ENCODE results near the gene SNTA1. TPM values are rescaled to one million over a fixed set of nuclear protein-coding genes. Genes with fewer than 3 reads are reported as not detected.

Gene SNTA1
- total and polyA plus RNA-seq, 9 of the 15 experiments (the other 6 are each of a cell fraction or from before 2014, with no cell fraction given), result 1.2 to 40.8 (median 20.3) TPM

GRCh38 chr20:33401184-33401920 is 42.2 kb downstream of the SNTA1 start, which contains the start of gene CDK5RAP1 (continued):
- TF ChIP-seq CBX3 (IDR thresholded peaks at IDR 0.05; ENCODE audit: borderline replicate concordance in 1 of 2, low read length in 2 of 2) (peak in 1 of 2 experiments; percentile 92; a peak in 2 of 3 replicates), SUPT5H (IDR thresholded peaks at IDR 0.05) (peak; percentile 90), THAP7 (CRISPR knock-in tag; IDR thresholded peaks at IDR 0.05) (no peak), ZBTB33 (CRISPR knock-in tag; IDR thresholded peaks at IDR 0.05) (no peak), ZFX (CRISPR knock-in tag; IDR thresholded peaks at IDR 0.05) (peak; percentile 83), ZNF239 (CRISPR knock-in tag; IDR thresholded peaks at IDR 0.05) (0 out of 2 replicates have a peak, but pooled peaks have one; percentile 17), CHD4 (IDR thresholded peaks at IDR 0.05; ENCODE audit: insufficient read depth, insufficient replicate concordance, low read depth, low read length, poor library complexity, severe bottlenecking) (no peak), ZNF75A (CRISPR knock-in tag; IDR thresholded peaks at IDR 0.05) (no peak), POLR2AphosphoS5 (IDR thresholded peaks at IDR 0.05; ENCODE audit: control insufficient read depth, insufficient read depth, low read depth, low read length) (peak; percentile 73), ATF7 (IDR thresholded peaks at IDR 0.05) (peak; percentile 74), NBN (IDR thresholded peaks at IDR 0.05; ENCODE audit: low read depth) (peak; percentile 72; the same call in 1 of the 2 replicates), HNRNPL (IDR thresholded peaks at IDR 0.05; ENCODE audit: low read depth, low read length) (no peak), ZNF79 (CRISPR knock-in tag; IDR thresholded peaks at IDR 0.05; ENCODE audit: low read depth) (no peak), ZNF740 (CRISPR knock-in tag; IDR thresholded peaks at IDR 0.05) (no peak), ZNF740 (tag; IDR thresholded peaks at IDR 0.05) (peak in 1 of 2 experiments; percentile 28; a peak in 1 of 4 replicates), PURB (CRISPR knock-in tag; IDR thresholded peaks at IDR 0.05; ENCODE audit: low read depth) (no peak), SAP30 (IDR thresholded peaks at IDR 0.05; ENCODE audit: borderline replicate concordance, insufficient read depth, low read depth, low read length, poor library complexity, severe bottlenecking) (peak; percentile 91), KDM2B (CRISPR knock-in tag; IDR thresholded peaks at IDR 0.05) (no peak), ZNF511 (CRISPR knock-in tag; IDR thresholded peaks at IDR 0.05) (peak; percentile 29; the same call in 1 of the 2 replicates), RBM14 (IDR thresholded peaks at IDR 0.05; ENCODE audit: borderline replicate concordance, insufficient read depth, low read depth, low read length) (no peak), MCM5 (IDR thresholded peaks at IDR 0.05; ENCODE audit: low read depth) (no peak), BHLHE40 (IDR thresholded peaks at IDR 0.05; ENCODE audit: low read length) (0 out of 2 replicates have a peak, but pooled peaks have one; percentile 4), MXI1 (IDR thresholded peaks at IDR 0.05; ENCODE audit: low read depth, low read length) (peak; percentile 31; the same call in 1 of the 2 replicates)
